NB4 (cell line): ENCODE measurements around the gene KDM4C.

Source experiments
- MYC ChIP-seq: IDR thresholded peaks from 2 replicates; pipeline ENCODE4 v1.6.1; 2011; ENCODE audit warnings: low read depth, low read length
- POLR2A ChIP-seq: IDR thresholded peaks from 2 replicates; pipeline ENCODE4 v1.6.1; 2011; ENCODE audit warnings: mild to moderate bottlenecking; ENCODE audit not compliant: insufficient read length; ENCODE audit errors: extremely low read depth
- TF ChIP-seq, protein P1 (sequence below): IDR thresholded peaks from one replicate; pipeline ENCODE4 v1.5.1; 2012; ENCODE audit warnings: low read depth, low read length
- TF ChIP-seq, protein P2 (sequence below): IDR thresholded peaks from 2 replicates; pipeline ENCODE4 v1.6.1; 2011; ENCODE audit warnings: low read depth, low read length

DNA sequence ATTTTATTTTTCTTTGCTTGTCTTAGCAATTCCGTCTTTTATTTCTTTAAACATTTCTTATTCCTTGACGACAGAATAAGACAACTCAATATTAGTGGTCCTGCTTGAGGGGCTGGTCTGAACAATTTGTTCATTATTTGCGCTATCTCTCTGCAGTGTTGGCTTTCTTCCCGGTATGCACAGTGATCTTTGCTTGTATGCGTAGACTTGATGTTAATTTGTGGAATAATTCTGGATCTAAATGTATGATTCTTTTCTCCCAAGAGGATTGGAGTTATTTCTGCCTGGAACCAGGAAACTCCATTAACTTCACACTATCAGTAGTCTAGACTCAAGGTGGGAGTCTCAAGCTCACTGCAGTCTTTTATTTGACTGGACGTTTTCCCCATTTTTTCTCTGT, 80.4 kb downstream of the KDM4C start:
- TF ChIP-seq, protein P1, sequence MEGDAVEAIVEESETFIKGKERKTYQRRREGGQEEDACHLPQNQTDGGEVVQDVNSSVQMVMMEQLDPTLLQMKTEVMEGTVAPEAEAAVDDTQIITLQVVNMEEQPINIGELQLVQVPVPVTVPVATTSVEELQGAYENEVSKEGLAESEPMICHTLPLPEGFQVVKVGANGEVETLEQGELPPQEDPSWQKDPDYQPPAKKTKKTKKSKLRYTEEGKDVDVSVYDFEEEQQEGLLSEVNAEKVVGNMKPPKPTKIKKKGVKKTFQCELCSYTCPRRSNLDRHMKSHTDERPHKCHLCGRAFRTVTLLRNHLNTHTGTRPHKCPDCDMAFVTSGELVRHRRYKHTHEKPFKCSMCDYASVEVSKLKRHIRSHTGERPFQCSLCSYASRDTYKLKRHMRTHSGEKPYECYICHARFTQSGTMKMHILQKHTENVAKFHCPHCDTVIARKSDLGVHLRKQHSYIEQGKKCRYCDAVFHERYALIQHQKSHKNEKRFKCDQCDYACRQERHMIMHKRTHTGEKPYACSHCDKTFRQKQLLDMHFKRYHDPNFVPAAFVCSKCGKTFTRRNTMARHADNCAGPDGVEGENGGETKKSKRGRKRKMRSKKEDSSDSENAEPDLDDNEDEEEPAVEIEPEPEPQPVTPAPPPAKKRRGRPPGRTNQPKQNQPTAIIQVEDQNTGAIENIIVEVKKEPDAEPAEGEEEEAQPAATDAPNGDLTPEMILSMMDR: no peak
- TF ChIP-seq POLR2A (no peak), MYC (no peak)
- TF ChIP-seq, protein P2, sequence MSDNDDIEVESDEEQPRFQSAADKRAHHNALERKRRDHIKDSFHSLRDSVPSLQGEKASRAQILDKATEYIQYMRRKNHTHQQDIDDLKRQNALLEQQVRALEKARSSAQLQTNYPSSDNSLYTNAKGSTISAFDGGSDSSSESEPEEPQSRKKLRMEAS: no peak
